DMS 273 (cell line): ENCODE results near the gene DHX16.
"Not testable (repeated sequence)": the region's sequence is repeated elsewhere in the genome, so short reads cannot be mapped to it uniquely, and the experiment has no call there.

Source experiments
- DNase-seq: peaks from one replicate; lab custom pipeline; 2025; ENCODE audit not compliant: unreplicated experiment; lab: John Stamatoyannopoulos, UW

Gene DHX16

DNA sequence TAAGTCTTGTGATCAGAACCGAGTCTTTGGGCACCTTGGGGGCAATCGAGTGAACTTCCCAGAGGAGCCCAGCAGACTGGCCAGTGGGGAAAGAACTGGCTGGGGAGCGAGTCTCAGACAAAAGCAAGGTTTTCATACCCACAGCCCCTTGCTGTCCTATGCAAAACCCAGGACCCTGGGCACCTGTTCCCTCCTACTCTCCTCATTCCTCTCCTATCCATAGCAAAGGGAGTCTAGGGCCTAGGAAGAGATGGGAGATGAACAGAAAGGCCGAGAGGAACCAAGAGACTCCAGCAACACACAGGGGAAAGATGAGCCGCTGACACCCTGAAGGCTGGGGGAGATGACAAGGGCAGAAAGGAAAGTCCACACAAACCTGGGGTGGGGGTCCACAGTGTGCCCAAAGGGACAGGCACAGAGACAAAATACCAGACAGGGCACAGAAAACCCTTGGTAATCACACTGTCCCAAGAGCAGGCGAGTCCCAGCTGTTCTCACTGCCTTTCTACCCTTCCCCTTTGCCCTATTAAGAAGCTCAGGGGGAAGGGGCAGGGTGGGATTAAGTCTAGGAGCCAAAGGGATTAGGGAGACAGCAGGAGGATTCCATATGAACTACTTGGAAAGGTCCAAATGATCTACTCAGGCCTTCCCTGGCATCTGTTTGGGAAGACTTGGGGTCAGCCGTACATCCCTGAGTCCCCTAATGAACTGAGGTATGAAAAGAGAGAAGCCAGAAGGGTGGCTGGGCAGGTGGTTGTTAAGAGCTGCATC lies 7.1 kb upstream of the DHX16 start:
- DNase-seq, result no peak

DNA sequence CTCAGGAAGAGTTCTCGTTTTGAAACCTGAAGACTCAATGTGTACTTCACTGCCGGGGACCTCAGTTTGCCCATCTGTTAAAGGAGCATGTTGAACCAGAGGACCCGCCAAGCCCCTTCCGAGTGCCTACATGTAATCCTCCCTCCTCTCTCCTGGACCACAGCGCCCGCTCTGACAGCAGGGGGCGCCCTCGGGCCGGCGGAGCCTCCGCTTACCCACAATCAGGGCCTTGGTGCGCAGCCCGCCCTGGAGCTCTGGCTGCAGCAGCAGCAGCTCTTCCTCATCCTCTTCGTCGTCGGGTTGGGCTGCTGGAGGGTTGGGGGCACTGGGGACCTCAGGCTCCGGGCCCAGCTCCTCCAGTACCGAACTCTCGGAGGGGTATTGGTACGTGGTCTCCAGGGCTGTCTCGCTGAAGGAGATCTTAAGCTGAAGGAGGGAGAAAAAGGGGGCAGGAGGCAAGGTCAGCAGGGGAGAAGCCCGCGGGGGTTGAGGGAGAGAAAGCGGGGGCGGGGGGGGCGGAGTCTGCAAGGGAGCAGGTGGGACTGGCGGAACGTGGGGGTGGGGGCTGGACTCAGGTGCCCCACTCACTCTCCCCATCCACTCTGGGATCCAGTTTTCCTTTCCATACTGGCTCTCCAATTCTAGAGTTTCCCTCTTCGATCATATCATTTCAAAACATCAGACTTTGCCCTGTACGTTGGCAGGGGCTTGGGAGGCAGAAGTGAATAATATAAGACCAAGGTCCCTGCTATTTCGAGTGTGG lies 6.3 kb upstream of the DHX16 start:
- DNase-seq, result peak; percentile 91

DNA sequence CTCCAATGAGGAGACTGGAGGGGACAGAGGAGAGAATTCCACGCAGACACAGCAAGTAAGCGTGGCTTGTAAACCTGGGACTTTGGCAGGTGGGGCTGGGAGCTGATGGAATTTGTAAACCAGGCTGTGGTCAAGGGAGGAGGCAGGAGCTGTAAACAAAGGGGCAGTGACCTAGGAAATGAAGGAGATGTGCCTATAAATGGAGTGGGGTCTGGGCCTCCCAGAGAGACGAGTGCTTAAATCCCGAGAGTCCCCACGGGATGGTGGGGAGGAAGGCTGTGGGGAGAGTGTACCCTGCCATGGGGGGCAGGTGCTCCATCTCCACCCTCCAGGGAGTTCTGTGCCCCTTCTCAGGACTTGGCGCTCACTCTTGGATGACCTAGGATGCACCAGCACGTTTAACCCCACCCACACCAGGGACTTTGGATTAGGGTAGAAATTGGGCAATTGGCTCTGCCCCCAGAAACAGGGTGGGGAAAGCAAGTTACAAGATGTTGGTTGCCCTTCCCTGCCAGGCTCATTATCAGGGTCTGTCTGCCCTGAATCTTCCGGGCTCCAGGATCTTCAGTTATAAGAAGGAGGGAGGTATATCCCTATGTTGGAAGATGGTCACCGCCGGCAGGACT lies 4.0 kb upstream of the DHX16 start:
- DNase-seq, result no peak

DNA sequence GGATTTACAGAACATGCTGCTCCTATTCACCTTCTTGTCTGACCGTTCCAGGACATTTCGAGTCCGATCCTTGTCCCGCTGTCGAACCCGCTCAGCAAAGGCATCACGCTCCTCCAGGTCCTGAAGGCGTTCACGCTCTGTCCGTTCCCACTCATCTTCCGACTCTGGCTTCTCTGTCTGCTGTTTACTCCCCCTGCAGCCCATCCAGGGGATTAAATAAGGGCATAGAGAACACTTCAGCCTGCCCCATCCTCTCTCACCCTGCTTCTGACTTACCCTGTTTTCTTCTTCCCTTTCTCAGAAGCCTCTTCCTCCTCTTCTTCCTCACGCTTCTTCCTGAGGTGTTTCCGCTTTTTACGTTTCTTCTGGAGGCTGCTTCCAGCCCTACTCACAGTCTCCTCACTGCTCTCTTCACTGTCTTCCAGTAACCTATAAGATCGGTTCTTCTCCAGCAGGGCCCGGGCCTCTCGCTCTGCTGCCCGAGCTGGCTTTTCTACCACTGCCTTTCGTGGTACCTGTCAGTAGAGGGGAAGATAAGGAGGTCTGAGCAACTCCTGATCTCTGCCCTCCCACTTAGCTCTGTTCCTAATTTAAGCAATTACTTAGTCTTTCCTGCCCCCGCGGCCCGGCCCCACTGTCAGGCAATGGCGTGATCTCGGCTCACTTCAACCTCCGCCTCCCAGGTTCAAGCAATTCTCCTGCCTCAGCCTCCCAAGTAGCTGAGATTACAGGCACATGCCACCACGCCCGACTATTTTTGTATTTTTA lies 1.9 kb downstream of the DHX16 start:
- DNase-seq, result peak; percentile 38

DNA sequence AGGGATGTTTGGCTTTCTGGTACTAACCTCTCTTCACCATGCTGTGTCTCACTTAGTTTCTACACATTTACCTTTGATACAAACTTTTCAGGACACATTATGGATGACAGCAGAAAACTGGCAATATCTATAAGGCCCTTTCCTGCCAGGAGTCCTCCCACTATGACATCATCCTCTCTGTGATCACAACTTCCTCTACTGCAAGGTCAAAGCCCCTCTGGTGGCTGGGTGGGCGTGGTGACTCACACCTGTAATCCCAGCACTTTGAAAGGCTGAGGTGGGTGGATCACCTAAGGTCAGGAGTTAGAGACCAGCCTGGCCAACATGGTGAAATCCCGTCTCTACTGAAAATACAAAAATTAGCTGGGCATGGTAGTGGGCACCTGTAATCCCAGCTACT lies 6.5 kb downstream of the DHX16 start:
- not testable (repeated sequence) for DNase-seq

DNA sequence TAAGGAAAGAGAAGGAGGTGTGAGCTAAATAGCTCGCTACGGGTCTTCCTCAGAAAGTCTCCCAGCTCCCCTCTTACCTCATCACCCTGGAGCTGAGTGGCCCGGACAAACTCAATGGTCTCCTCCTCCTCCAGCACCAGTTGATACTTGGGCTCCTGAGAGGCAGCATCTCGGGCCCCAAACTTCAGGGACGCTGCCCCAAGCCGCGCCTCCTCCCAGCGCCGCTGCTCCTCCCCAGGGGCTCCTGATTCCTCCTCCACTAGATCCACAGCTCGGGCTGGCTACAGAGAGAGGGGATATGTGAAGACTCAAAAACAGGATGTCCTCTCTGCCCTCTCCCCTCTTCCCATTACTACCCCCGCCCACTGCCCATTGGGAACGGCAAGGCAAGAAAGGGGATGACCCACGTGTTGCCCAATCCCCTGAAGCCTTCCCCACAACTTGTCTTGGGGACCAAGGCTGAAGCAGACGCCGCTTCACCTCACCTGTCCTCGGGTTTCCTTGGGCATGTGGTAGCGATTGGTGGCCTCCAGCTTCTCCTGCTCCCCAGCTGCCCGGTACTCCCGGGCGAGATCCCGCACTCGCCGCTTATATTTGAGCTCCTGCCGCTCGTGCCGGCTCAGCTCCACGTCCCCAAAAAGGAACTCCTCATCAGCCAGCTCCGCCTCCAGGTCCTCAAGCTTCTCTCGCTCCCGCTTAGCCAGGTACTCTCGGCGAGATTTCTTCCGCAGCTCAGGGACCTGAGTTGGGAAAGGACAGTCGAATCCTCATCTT lies 7.6 kb downstream of the DHX16 start:
- no peak for DNase-seq

DNA sequence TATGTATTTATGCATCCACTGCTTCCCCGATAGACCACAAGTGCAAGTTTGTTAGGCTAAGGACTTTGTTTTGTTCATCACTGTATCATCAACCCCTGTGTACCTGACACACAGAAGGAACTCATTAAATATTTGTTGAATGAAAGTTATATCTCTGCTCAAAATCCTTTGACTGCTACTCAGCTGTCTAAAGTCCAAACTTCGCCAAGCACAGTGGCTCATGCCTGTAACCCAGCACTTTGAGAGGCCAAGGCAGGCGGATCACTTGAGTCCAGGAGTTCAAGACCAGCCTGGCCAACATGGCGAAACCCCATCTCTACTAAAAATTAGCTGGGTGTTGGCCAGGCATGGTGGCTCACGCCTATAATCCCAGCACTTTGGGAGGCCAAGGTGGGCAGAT lies 14.9 kb downstream of the DHX16 start:
- not testable (repeated sequence) for DNase-seq

DNA sequence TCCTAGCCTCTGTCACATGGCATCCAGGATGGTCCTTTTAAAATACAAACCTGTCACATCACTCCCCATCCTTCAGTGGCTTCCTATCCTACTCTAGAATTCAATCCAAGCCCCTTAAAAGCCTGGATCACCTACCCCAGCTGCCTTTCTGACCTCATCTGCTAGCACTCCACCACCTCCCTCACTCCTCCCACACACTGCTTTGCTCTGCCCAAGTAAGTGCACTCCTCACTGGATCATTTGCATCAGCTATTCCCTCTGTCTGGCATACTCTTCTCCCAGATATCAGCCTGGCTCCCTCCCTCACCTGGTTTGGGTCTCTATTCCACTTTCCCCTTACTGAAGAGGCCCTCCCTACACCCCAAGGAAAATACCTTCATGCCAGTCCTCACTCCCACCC lies 15.4 kb downstream of the DHX16 start:
- DNase-seq, result no peak

DNA sequence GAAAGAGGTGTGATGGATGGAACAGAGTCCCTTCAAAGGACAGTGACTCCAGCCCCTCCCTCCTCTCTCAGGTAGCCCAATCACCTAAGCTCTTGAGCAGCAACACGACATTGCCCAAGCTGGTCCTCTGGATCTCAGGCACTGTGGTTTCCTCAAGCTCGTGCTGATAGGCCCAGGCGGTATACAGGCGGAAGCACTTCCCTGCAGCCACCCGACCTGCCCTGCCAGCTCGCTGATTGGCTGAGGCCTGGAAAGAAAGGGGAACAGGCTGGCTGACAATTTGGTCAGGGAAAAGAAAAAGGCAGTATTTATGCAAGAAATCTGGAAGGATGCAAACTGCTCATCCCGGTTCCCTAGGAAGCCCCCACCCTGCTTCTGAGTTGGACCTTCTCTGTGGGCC lies 16.3 kb downstream of the DHX16 start:
- no peak for DNase-seq

DNA sequence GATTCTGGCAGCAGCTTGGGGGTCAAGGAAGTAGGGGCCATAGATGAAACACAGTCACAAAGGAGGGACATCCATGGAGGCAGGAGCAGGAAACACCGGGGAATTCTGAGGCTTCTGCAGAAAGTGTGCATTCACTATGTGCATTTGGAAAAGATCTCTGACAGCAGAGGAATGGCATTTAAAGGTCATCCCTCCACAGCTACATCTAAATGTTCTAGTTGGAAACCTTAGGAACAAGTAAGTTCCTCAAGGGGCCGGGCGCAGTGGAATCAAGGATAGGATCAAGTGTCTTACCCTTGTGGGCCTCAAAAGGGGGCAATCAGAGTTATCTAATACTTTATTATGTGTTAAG lies 17.1 kb downstream of the DHX16 start:
- no peak for DNase-seq

DNA sequence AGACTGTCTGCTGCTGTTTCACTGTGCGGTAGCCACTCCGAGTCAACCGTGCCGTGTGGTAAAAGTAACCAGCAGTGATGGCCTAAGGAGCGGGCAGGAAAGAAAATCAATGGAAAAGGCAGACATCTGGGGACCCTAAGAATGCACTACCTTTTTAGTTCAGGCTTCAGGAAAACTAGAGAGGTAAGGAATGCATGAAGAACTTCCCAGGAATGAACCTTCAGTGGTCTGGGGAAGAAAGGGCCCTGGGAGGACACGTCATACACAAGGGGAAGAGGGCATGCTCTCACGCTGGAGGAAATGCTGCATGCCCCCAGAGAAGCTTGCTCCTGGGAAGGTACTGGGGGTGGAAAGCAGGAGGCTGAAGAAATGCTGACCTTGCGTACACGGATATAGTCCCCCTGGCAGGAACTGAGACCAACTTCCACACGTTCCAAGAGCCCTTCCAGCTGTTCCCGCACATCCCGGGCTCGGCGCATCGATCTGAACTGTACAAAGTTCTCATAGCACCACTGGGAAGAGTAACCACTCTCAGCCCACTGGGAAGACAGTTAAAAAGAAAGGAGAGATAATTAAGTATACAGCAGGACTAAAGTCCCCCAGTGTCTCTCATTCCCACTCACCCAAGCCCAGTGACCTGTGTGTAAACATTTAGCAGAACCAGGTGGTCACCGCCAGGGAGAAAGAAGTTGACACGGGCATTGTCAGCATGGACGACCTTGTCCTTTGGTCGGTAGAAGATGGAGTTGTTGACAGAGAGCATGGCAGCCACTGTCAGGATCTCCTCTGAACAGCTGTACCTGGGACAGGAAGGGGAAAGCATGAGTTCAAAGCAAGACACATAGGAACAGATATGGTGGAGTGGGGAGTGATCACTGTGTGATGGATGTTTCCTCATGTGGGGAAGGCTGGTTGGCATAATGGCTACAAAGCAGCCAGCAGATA lies 17.7 kb downstream of the DHX16 start:
- DNase-seq, result no peak

DNA sequence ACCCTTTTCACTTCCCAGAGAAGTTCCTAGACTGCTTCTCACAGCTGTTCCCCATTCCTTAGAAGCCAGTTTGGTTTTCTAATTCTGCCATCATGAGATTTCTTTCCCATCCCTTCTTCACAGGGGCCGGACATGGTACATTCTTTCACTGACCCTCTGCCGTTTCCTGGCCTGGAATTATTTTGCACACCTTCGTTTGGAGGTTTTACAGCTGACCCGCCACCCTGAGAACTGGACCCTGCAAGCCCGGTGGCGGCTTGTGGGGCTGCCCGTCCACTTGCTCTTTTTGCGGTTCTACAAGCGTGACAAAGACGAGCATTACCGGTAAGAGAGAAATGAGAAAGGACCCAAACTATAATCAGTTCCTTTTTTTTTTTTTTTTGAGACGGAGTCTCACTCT lies 21.7 kb downstream of the DHX16 start:
- no peak for DNase-seq

DNA sequence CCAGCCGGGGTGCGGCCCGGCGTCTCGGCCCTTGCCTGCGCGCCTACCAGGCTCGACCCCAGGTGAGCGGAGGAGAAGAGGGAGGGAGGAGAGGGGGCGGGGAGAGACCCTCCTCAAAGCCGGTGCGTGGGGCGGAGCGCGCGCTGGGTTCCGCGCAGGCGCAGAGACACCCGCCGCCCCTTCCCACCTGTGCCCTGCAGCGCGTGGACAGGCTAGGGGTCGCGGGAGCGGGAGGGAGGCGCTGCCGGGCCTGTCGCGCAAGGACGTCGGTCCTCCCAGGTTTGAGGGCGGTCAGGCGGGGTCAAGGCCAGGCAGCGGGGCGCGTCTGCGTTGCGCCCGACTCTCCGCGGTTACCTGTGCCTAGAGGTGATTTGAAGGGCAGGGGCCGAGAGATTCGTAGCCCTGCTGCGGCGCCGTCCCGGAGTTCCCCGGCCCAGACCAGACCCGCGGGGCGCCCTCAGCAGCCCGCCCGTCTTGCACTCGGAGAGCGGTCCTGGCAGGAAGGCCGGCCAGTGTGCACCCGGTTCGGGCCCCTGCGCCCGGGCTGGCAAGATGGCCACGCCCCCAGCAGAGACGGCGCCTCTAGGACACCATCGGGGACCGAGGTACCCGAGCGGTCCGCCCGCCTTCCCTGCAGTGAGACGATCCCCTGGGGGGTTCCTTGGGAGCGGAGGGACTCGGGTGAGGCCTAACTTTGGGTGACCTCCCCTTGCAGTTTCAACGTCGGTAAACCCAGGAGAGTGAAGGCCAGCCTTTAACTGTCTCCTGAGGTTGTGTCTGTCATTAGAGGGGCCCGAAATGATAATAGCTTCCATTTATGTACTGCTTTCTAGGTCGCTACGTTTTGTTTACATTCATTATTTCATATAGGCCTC lies 25.3 kb downstream of the DHX16 start:
- DNase-seq, result peak; percentile 86

DNA sequence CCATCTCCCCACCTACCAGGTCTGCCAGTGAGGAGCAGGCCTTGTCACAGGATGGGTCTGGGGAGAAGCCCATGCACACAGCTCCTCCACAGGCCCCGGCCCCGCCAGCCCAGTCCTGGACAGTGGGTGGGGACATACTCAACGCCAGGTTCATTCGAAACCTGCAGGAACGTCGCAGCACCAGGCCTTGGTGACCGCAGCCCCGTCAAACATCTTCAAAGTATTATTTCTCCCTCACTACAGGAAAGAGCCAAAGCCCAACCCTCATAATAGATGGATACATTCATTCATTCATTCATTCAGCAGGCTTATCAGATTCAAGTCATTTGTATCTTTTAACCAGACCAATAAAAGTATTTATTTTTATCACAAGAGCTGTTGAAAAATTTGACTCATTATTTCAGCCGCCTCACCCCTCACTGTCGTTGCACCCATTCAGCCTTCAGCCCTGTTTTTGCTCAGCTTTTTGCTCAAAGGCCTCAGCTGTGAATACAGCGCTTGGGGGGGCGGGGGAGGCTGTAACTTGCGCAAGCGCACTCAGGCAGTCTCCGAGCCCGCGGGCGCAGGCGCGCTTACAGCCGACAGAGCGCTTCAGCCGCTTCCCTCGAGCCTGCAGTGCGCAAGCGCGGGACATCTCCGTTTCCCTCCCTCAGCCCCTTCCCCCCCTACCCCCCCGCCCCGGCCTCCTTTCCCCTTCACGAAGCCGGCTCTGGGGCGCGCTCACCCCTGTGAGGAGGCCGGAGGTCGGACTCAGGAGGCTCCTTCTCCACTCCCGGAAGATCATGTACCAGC lies 26.2 kb downstream of the DHX16 start, which contains the start of gene C6orf136:
Gene C6orf136 (plus strand): TSS at position 684 of the 792 bp plus-strand sequence. CDS start 99 bp downstream, at position 783.
- DNase-seq, result peak; percentile 97

DNA sequence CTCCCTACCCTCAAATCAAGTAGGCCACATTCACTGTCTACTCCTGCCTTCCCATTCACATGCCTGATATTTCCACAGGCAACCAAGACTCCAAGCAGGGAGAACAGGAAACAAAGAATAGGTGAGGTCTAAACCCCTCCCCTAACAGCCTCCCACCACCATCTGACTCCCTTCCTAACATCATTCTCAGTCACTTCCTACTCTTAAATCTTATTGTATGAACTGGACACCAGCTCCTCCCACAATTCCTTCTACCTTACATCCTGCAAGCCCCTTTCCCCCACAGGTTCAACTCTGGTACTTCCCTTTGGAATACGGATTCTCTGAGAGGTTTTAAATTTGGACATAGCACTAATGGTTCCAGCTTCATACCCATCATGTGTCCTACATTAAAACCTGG lies 26.8 kb downstream of the DHX16 start:
- no peak for DNase-seq

DNA sequence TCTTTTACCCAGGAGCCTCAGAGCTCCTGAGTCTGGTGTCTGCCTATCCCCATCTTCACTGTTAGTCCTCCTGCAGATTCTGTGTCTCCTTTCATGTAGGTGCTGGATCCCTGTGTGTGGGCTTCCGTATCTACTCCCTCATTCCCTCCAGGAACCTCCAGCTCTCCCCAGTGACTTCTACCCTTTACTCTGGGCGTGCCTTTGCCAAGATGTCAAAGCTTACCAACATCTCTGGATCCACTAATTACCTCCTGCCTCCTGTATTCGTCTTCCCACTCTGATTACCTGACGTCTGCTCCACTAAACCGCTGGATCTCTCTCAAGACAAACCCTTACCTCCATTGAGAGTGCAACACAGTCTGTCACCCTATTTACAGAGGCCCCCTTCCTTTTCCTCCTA lies 28.0 kb downstream of the DHX16 start:
- DNase-seq, result no peak

DNA sequence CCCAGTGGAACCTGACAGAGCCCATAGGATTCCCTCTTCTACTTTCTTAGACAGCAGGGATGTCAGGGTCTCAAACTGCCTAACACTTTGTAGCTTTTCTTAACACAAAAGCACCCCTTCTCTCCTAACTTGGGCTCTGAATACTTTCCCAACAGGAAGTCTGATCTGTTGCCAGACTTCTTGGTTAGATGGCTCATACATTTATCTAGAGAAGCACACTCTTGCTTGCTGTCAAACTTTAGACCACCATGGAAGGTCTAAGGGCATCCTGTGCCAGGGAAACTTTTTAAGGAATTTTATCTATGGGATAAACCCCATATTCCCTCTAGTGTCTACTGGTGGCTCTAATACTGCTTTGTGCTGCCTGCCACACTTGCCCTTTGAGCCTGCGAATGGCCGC lies 29.1 kb downstream of the DHX16 start:
- DNase-seq, result no peak

DNA sequence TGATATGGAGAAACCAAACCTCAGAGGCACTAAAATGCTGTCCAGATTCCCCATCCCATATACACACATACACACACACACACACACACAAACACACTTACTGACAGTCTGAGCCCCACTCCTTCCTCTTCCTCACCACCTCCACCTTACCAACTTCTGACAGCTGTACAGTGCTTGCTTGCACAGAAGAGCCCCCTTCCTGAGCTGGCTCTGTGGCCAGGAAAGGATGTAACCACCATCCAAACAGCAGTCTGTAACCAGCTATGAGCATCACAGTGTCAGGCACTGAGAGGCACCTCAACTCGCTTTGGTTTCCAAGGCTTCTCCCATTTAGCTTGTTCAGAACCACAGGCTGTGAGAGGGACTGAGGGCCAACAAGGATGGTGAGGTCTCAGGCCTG lies 31.8 kb downstream of the DHX16 start:
- no peak for DNase-seq
